A549 (cell line): Measurements from ENCODE around the gene ANKS1B. TPM values are rescaled to one million over a fixed set of nuclear protein-coding genes. Genes with fewer than 3 reads are reported as not detected.

Source experiments
- ATAC-seq, 2 experiments: fragments of 200-7000 bp in 1 of 2; fragments of >200 bp in 1 of 2; cut with Nextera tagmentation in 1 of 2; cut with Tn5 transposase in 1 of 2; 3 replicates each; pipeline versions ENCODE4 v1.8.0 to v1.9.1; 2018 to 2020; ENCODE audit warnings: mild to moderate bottlenecking in 1 of 2, moderate library complexity in 1 of 2
- CTCF ChIA-PET: fragments of 300-600 bp; sonication (Branson Sonifier 250); formaldehyde crosslinking; extraction: SDS; loops from one replicate; lab custom pipeline; 2021; ENCODE audit warnings: antibody characterized with exemption, inconsistent platforms; lab: Yijun Ruan, JAX
- POLR2A ChIA-PET: fragments of 350-600 bp; formaldehyde crosslinking; extraction: SDS; loops from one replicate; lab custom pipeline; 2021; ENCODE audit warnings: antibody characterized with exemption, inconsistent platforms; lab: Yijun Ruan, JAX
- DNase-seq, 2 experiments: peaks; one replicate each; pipeline versions ENCODE4 v3.0.0 to v3.0.0-alpha.2; 2011 to 2016; ENCODE audit warnings: low read depth in 1 of 2, low spot score in 1 of 2
- FAIRE-seq: peaks from 2 replicates; lab custom pipeline; 2011; peaks lifted over from hg19 to GRCh38; lab: Jason Lieb, UNC
- H3K27ac ChIP-seq, 2 experiments: fragments of >200 bp; sonication (Bioruptor Twin); formaldehyde crosslinking; 3 replicates each; pipeline ENCODE4 v1.5.1; 2016 to 2017
- H3K4me1 ChIP-seq: fragments of >200 bp; sonication (Bioruptor Twin); formaldehyde crosslinking; 3 replicates; pipeline ENCODE4 v1.6.1; 2016
- H3K4me2 ChIP-seq: fragments of >200 bp; sonication (Bioruptor Twin); formaldehyde crosslinking; 3 replicates; pipeline ENCODE4 v1.6.1; 2016
- H3K4me3 ChIP-seq: fragments of >200 bp; sonication (Bioruptor Twin); formaldehyde crosslinking; 3 replicates; pipeline ENCODE4 v1.5.1; 2016
- H3K9me3 ChIP-seq: fragments of >200 bp; sonication (Bioruptor Twin); formaldehyde crosslinking; 3 replicates; pipeline ENCODE4 v1.6.1; 2016
- BCL3 ChIP-seq: fragments of >200 bp; sonication (Bioruptor Twin); formaldehyde crosslinking; IDR thresholded peaks from 3 replicates; pipeline ENCODE4 v1.6.1; 2016
- CEBPB ChIP-seq, 2 experiments: fragments of >200 bp in 1 of 2; sonication (Bioruptor Twin) in 1 of 2; formaldehyde crosslinking in 1 of 2; IDR thresholded peaks; 2 replicates each; pipeline ENCODE4 v1.6.1; 2012 to 2016
- CTCF ChIP-seq: fragments of >200 bp; sonication (Bioruptor Twin); formaldehyde crosslinking; IDR thresholded peaks from 3 replicates; pipeline ENCODE4 v1.5.1; 2016
- E2F6 ChIP-seq: IDR thresholded peaks from 2 replicates; pipeline ENCODE4 v1.6.1; 2012; ENCODE audit warnings: low read depth, borderline replicate concordance
- EHMT2 ChIP-seq: fragments of 200-600 bp; sonication (generic); IDR thresholded peaks from 2 replicates; pipeline ENCODE4 v1.6.1; 2016; ENCODE audit warnings: antibody characterized with exemption, low read depth, mild to moderate bottlenecking, moderate library complexity
- ESRRA ChIP-seq: fragments of 150-350 bp; IDR thresholded peaks from 2 replicates; pipeline ENCODE4 v1.6.1; 2014; ENCODE audit warnings: mild to moderate bottlenecking, low read length, borderline replicate concordance
- FOSL2 ChIP-seq, 2 experiments: fragments of 450-650 bp in 1 of 2; fragments of >200 bp in 1 of 2; sonication (Bioruptor Twin) in 1 of 2; formaldehyde crosslinking; IDR thresholded peaks; 2 replicates each; pipeline versions ENCODE4 v1.5.0 to v1.6.1; 2016 to 2020; ENCODE audit warnings: mild to moderate bottlenecking in 1 of 2, moderate library complexity in 1 of 2
- GATA3 ChIP-seq: IDR thresholded peaks from 2 replicates; pipeline ENCODE4 v1.6.1; 2012; ENCODE audit warnings: borderline replicate concordance
- HMGXB4 ChIP-seq: fragments of 250-450 bp; sonication (Bioruptor Pico); IDR thresholded peaks from 2 replicates; pipeline ENCODE4 v1.5.0; 2021; ENCODE audit warnings: mild to moderate bottlenecking, moderate library complexity, borderline replicate concordance
- HOXB5 ChIP-seq: fragments of 250-450 bp; sonication (Bioruptor Pico); IDR thresholded peaks from 2 replicates; pipeline ENCODE4 v1.5.0; 2020; ENCODE audit warnings: mild to moderate bottlenecking, moderate library complexity
- JUNB ChIP-seq: fragments of >200 bp; sonication (Bioruptor Twin); formaldehyde crosslinking; IDR thresholded peaks from 2 replicates; pipeline ENCODE4 v1.6.1; 2016
- KDM1A ChIP-seq: fragments of 200-600 bp; sonication (generic); IDR thresholded peaks from 2 replicates; pipeline ENCODE4 v1.6.1; 2016; ENCODE audit warnings: low read depth, mild to moderate bottlenecking
- KDM5A ChIP-seq: fragments of 200-600 bp; sonication (generic); IDR thresholded peaks from 2 replicates; pipeline ENCODE4 v1.6.1; 2016; ENCODE audit warnings: antibody characterized with exemption, mild to moderate bottlenecking
- MAX ChIP-seq: IDR thresholded peaks from 2 replicates; pipeline ENCODE4 v1.6.1; 2012
- MAZ ChIP-seq: fragments of 150-350 bp; IDR thresholded peaks from 2 replicates; pipeline ENCODE4 v1.6.1; 2014; ENCODE audit warnings: antibody characterized with exemption, low read depth, low read length, borderline replicate concordance
- MYC ChIP-seq: IDR thresholded peaks from 2 replicates; pipeline ENCODE4 v1.6.1; 2012; ENCODE audit warnings: mild to moderate bottlenecking, inconsistent platforms, low read length, improper control_type of control experiment, borderline replicate concordance
- PBX3 ChIP-seq: IDR thresholded peaks from 2 replicates; pipeline ENCODE4 v1.6.1; 2012
- PHF8 ChIP-seq: fragments of 200-600 bp; sonication (generic); IDR thresholded peaks from 2 replicates; pipeline ENCODE4 v1.6.1; 2016; ENCODE audit warnings: low read depth, mild to moderate bottlenecking, antibody characterized with exemption, moderate library complexity, borderline replicate concordance
- POLR2A ChIP-seq: IDR thresholded peaks from 2 replicates; pipeline ENCODE4 v1.6.1; 2012; ENCODE audit warnings: mild to moderate bottlenecking, low read length
- RFX5 ChIP-seq: fragments of 450-650 bp; IDR thresholded peaks from 2 replicates; pipeline ENCODE4 v1.7.1; 2014; ENCODE audit warnings: antibody characterized with exemption, mild to moderate bottlenecking, moderate library complexity
- SMC3 ChIP-seq: fragments of >200 bp; sonication (Bioruptor Twin); formaldehyde crosslinking; IDR thresholded peaks from 3 replicates; pipeline ENCODE4 v1.6.1; 2018; ENCODE audit warnings: inconsistent platforms
- USF2 ChIP-seq: fragments of 450-650 bp; IDR thresholded peaks from 2 replicates; pipeline ENCODE4 v1.6.1; 2014; ENCODE audit warnings: antibody characterized with exemption
- ZC3H11A ChIP-seq: fragments of 450-650 bp; IDR thresholded peaks from 2 replicates; pipeline ENCODE4 v1.6.1; 2014; ENCODE audit warnings: antibody characterized with exemption, mild to moderate bottlenecking
- ZSCAN20 ChIP-seq: fragments of 250-450 bp; sonication (Bioruptor Pico); IDR thresholded peaks from 2 replicates; pipeline ENCODE4 v1.8.0; 2022; ENCODE audit warnings: mild to moderate bottlenecking, moderate library complexity
- WGBS: methylation state at CpG from one replicate; pipeline ENCODE4 v1.1.6; 2017; ENCODE audit errors: missing lambda C conversion rate; 5-methylcytosine and 5-hydroxymethylcytosine counted together
- polyA plus RNA-seq, 4 experiments: library from polyadenylated mRNA; depleted of rRNA in 3 of 4; stranded (reverse); fragments of >200 nt; fragmentation: RNase III in 1 of 4; extraction: RNeasy Plus Mini Kit Qiagen cat#74134 plus additional on column Dnase treatment in 1 of 4; gene quantifications; 2 replicates in 3 of 4; 3 replicates in 1 of 4; pipeline ENCODE4 v1.2.3, GENCODE V29; 2011 to 2017

Gene ANKS1B
- polyA plus RNA-seq, 2 of the 4 experiments (the other 2 are of a cell fraction) = 1.5 to 2.2 TPM

- TF ChIP-seq ZC3H11A (no peak), HOXB5 (CRISPR knock-in tag) (no peak), PBX3 (no peak), E2F6 (no peak), KDM5A (no peak), EHMT2 (no peak), CTCF (no peak)
Measured at GRCh38 chr12:98980508-98980907, 1004.2 kb downstream of the ANKS1B start (continued).

GRCh38 chr12:98977186-98977585 is 1007.5 kb downstream of the ANKS1B start:
- no peak for TF ChIP-seq HMGXB4 (CRISPR knock-in tag)
- TF ChIP-seq RFX5 = no peak
- TF ChIP-seq MYC = no peak
- no peak for TF ChIP-seq SMC3
- TF ChIP-seq ZSCAN20 (CRISPR knock-in tag) = no peak
- no peak for TF ChIP-seq BCL3
- no peak for TF ChIP-seq POLR2A
- TF ChIP-seq FOSL2 (IDR thresholded peaks at IDR 0.05) = no peak
- no peak for TF ChIP-seq FOSL2 (CRISPR knock-in tag; IDR thresholded peaks at IDR 0.05)
- TF ChIP-seq KDM1A = no peak
- H3K9me3 ChIP-seq = no peaks in the 10 kb centered on the region
- ChIA-PET POLR2A (no interaction called here), CTCF (no interaction called here)
- WGBS = 11% methylated on average over 2 of the region's 2 CpGs
- H3K4me2 ChIP-seq = no peak overlapping the region
- FAIRE-seq (peak; percentile 13), ATAC-seq (no peak), DNase-seq (no peak)
- no peaks in the 10 kb centered on the region; the same call in 2 of the 3 replicates for H3K4me1 ChIP-seq
- no peak overlapping the region for H3K27ac ChIP-seq
- no peak overlapping the region for H3K4me3 ChIP-seq

GRCh38 chr12:98974767-98975381 is 1009.9 kb downstream of the ANKS1B start:
- FAIRE-seq (no peak), ATAC-seq (no peak), DNase-seq (no peak)
- no peaks in the 10 kb centered on the region for H3K9me3 ChIP-seq
- H3K27ac ChIP-seq = no peak overlapping the region
- POLR2A ChIA-PET = no interaction called here
- CTCF ChIA-PET = no interaction called here
- no peak overlapping the region for H3K4me2 ChIP-seq
- H3K4me3 ChIP-seq = no peak overlapping the region
- no peaks in the 10 kb centered on the region; the same call in 2 of the 3 replicates for H3K4me1 ChIP-seq
- TF ChIP-seq BCL3 (no peak), PHF8 (no peak), USF2 (no peak), MAZ (no peak), MAX (no peak), HMGXB4 (CRISPR knock-in tag) (no peak), JUNB (no peak), ESRRA (no peak), CEBPB (IDR thresholded peaks at IDR 0.05) (no peak), GATA3 (no peak), EHMT2 (no peak)
